ENCODE results near the gene FAM110A. TPM values are rescaled to one million over a fixed set of nuclear protein-coding genes. Genes with fewer than 3 reads are reported as not detected.

The FAM110A gene
- total and polyA plus RNA-seq, 2 of the 8 experiments (the other 6 are each of a cell fraction or from before 2014, with no cell fraction given): 10.1 to 10.9 TPM

- no peak overlapping the region for H2BK20ac ChIP-seq (ENCODE audit: low read length)
- H3K9ac ChIP-seq (replicated peaks in 1 of 4; ENCODE audit: extremely low read depth in 1 of 4, low read depth in 3 of 4, low read length in 3 of 4): no peak overlapping the region
- H3K4me1 ChIP-seq (replicated peaks in 1 of 4; ENCODE audit: control insufficient read depth in 3 of 4, insufficient read depth in 4 of 4, low read length in 3 of 4): peaks cover 3 to 35% (median 15%) of the 10 kb centered on the region in 4 experiments
- H4K5ac ChIP-seq (ENCODE audit: insufficient read length, low read depth, low read length): no peak overlapping the region
- CTCF ChIA-PET (ENCODE audit: partially characterized antibody): interaction anchor here (0.6 to 2.5 kb wide), 7 partner anchors 9 to 112 kb away, joined by 3 to 7 read pairs (median 3); no protein-coding TSS in a partner anchor
- H2BK15ac ChIP-seq (ENCODE audit: low read length): no peak overlapping the region
- H3K79me2 ChIP-seq (ENCODE audit: control insufficient read depth in 1 of 2, insufficient read depth in 2 of 2, low read length in 2 of 2): no peaks in the 10 kb centered on the region
- H3K36me3 ChIP-seq (ENCODE audit: control insufficient read depth in 2 of 4, insufficient read depth in 4 of 4, low read length in 3 of 4): no peaks in the 10 kb centered on the region
- H2AFZ ChIP-seq (ENCODE audit: low read length): peak overlapping the region; percentile 60; the same call in 1 of the 2 replicates
- H3K27ac ChIP-seq (ENCODE audit: low read depth, low read length): no peak overlapping the region
- H2BK12ac ChIP-seq (ENCODE audit: low read depth, low read length): no peak overlapping the region
- H2BK120ac ChIP-seq (replicated peaks; ENCODE audit: low read depth, low read length): no peak overlapping the region
- H3K4me2 ChIP-seq (ENCODE audit: insufficient read depth in 1 of 2, low read depth in 2 of 2, low read length in 2 of 2): peak overlapping the region; percentile 79 to 84
- peaks cover 7 to 19% of the 10 kb centered on the region in 2 experiments for H4K20me1 ChIP-seq (replicated peaks in 1 of 2; ENCODE audit: control insufficient read depth in 1 of 2, insufficient read depth in 2 of 2, low read length in 2 of 2)
- no peak overlapping the region for H3K56ac ChIP-seq (replicated peaks; ENCODE audit: insufficient read length, low read depth, low read length)
- no peak overlapping the region for H2AK5ac ChIP-seq (ENCODE audit: low read depth, low read length)
- no peaks in the 10 kb centered on the region; the same call in 1 of the 2 replicates for H3K79me1 ChIP-seq (ENCODE audit: low read depth, low read length)
- POLR2A ChIA-PET (ENCODE audit: partially characterized antibody): interaction anchor here (1.1 to 1.6 kb wide), 7 partner anchors 11 to 111 kb away, joined by 3 to 5 read pairs (median 3); partner anchors contain the start of gene FAM110A
- H4K91ac ChIP-seq (replicated peaks; ENCODE audit: insufficient read length, low read length): peak overlapping the region; percentile 65
- H3K27me3 ChIP-seq (replicated peaks in 1 of 4; ENCODE audit: control insufficient read depth in 3 of 4, extremely low read depth in 1 of 4, insufficient read depth in 3 of 4, low read length in 3 of 4): peaks cover 2 to 42% (median 35%) of the 10 kb centered on the region in 4 experiments
- no peak overlapping the region for H2BK5ac ChIP-seq (ENCODE audit: low read depth, low read length)
- DNase-seq (ENCODE audit: low read depth in 1 of 2, low spot score in 2 of 2) (peak; percentile 67 to 85), FAIRE-seq (peak; percentile 57)
- H3K4ac ChIP-seq (replicated peaks; ENCODE audit: insufficient read length, low read depth, low read length): peak overlapping the region; percentile 59
- peak overlapping the region; percentile 60; the same call in 1 of the 2 replicates for H3K18ac ChIP-seq (ENCODE audit: extremely low read depth, low read length)
- peak overlapping the region; percentile 43 to 76 (median 58) for H3K4me3 ChIP-seq (ENCODE audit: extremely low read depth in 1 of 4, insufficient read depth in 2 of 4, low read depth in 3 of 4, low read length in 4 of 4)
- no peaks in the 10 kb centered on the region for H3K9me3 ChIP-seq (ENCODE audit: insufficient read depth in 2 of 2, low read depth in 1 of 2, low read length in 1 of 2)
- peak overlapping the region; percentile 78 for H4K8ac ChIP-seq (ENCODE audit: extremely low read depth, insufficient read depth, low read length)
- peaks cover 24% of the 10 kb centered on the region; the same call in 1 of the 2 replicates for H3K23me2 ChIP-seq (ENCODE audit: low read depth, low read length)
- no peak overlapping the region for H3K23ac ChIP-seq (ENCODE audit: insufficient read length)
- H3K14ac ChIP-seq (ENCODE audit: insufficient read length): no peak overlapping the region
- WGBS, 2 experiments (ENCODE audit: extremely low coverage in 1 of 2, insufficient coverage in 1 of 2, insufficient read length in 1 of 2, insufficient replicate concordance in 2 of 2, low coverage in 1 of 2, low lambda C conversion rate in 2 of 2, missing lambda C conversion rate in 1 of 2): 7% methylated on average over 19 of the region's 47 CpGs; no CpG with 5 or more reads in 1 of the 2 experiments
- TF ChIP-seq RNF2 (IDR thresholded peaks at IDR 0.05; ENCODE audit: borderline replicate concordance, low read depth, low read length, missing control alignments, poor library complexity, severe bottlenecking) (no peak), YY1 (IDR thresholded peaks at IDR 0.05; ENCODE audit: low read depth, low read length) (0 out of 2 replicates have a peak, but pooled peaks have one; percentile 9), JUN (IDR thresholded peaks at IDR 0.05; ENCODE audit: low read depth, low read length) (no peak), E2F6 (IDR thresholded peaks at IDR 0.05) (peak; percentile 83), CHD1 (IDR thresholded peaks at IDR 0.05; ENCODE audit: low read depth, low read length) (no peak), KDM5A (IDR thresholded peaks at IDR 0.05; ENCODE audit: low read length) (no peak), POLR2AphosphoS5 (IDR thresholded peaks at IDR 0.05; ENCODE audit: low read depth, low read length) (no peak), ZNF274 (IDR thresholded peaks at IDR 0.05; ENCODE audit: borderline replicate concordance, extremely low read depth, low read length) (no peak), TAF7 (optimal IDR thresholded peaks at IDR 0.05; ENCODE audit: borderline replicate concordance, low read depth, low read length) (no peak), EZH2 (IDR thresholded peaks at IDR 0.05; ENCODE audit: low read depth, low read length, severe bottlenecking) (peak; percentile 16)
Measured at GRCh38 chr20:844473-845225, 11.1 kb downstream of the FAM110A start.
